ENCODE measurements around the gene SLC35A5. TPM values are rescaled to one million over a fixed set of nuclear protein-coding genes. Genes with fewer than 3 reads are reported as not detected.

The SLC35A5 gene
- 77.4 and 91.0 TPM in 2 replicates for total RNA-seq

GRCh38 chr3:112561734-112562529 is at the start of gene SLC35A5, which contains the start of gene ATG3:
SLC35A5 (plus strand) TSS chr3:112562045; CDS start chr3:112563404, 1,359 bp downstream.
ATG3 (minus strand) TSS chr3:112561962; CDS start chr3:112561528, 434 bp downstream.

Other genes with a start within 250 kb of the SLC35A5 start
- gene CD200, start 228.9 kb upstream of the SLC35A5 start, total RNA-seq, result not detected in 2 replicates
- gene BTLA, start 62.6 kb upstream of the SLC35A5 start, total RNA-seq, result not detected in 2 replicates
- gene ATG3, start 83 bp upstream of the SLC35A5 start, total RNA-seq, result 67.3 and 81.6 TPM in 2 replicates
- gene CCDC80, start 79.1 kb downstream of the SLC35A5 start, total RNA-seq, result 863 and 1,114 TPM in 2 replicates